DLD1 (cell line): ENCODE results near the gene ACCSL.

Experiments used
- in situ Hi-C: cut with HindIII; loops from 2 replicates; pipeline ENCODE4 v1.10.0; 2017; ENCODE audit warnings: low sequenced_read_pairs

The ACCSL gene

GRCh38 chr11:44017443-44018126 is 30.2 kb upstream of the ACCSL start:
- in situ Hi-C loops, result no loop called here

- in situ Hi-C loops, result no loop called here
Measured at GRCh38 chr11:44018127-44018521, 29.7 kb upstream of the ACCSL start.

- in situ Hi-C loops, result no loop called here
Measured at GRCh38 chr11:44018829-44019228, 29.0 kb upstream of the ACCSL start.

GRCh38 chr11:44024977-44025376 is 22.8 kb upstream of the ACCSL start:
- in situ Hi-C loops, result no loop called here

GRCh38 chr11:44025727-44026126 is 22.1 kb upstream of the ACCSL start:
- in situ Hi-C loops, result no loop called here

GRCh38 chr11:44028401-44028800 is 19.4 kb upstream of the ACCSL start:
- in situ Hi-C loops, result no loop called here

- in situ Hi-C loops, result no loop called here
Measured at GRCh38 chr11:44028816-44029506, 18.8 kb upstream of the ACCSL start.

- in situ Hi-C loops, result no loop called here
Measured at GRCh38 chr11:44029507-44029845, 18.3 kb upstream of the ACCSL start.

GRCh38 chr11:44029977-44030911 is 17.5 kb upstream of the ACCSL start:
- in situ Hi-C loops, result no loop called here

GRCh38 chr11:44030996-44031395 is 16.8 kb upstream of the ACCSL start:
- in situ Hi-C loops, result no loop called here

GRCh38 chr11:44031549-44031948 is 16.2 kb upstream of the ACCSL start:
- in situ Hi-C loops, result no loop called here

- in situ Hi-C loops, result no loop called here
Measured at GRCh38 chr11:44032299-44033085, 15.3 kb upstream of the ACCSL start.

GRCh38 chr11:44033411-44033850 is 14.3 kb upstream of the ACCSL start:
- in situ Hi-C loops, result no loop called here

GRCh38 chr11:44033856-44034255 is 13.9 kb upstream of the ACCSL start:
- in situ Hi-C loops, result no loop called here

- in situ Hi-C loops, result no loop called here
Measured at GRCh38 chr11:44034639-44035038, 13.1 kb upstream of the ACCSL start.

- in situ Hi-C loops, result no loop called here
Measured at GRCh38 chr11:44036811-44037657, 10.7 kb upstream of the ACCSL start.

- in situ Hi-C loops, result no loop called here
Measured at GRCh38 chr11:44037658-44037998, 10.2 kb upstream of the ACCSL start.

- in situ Hi-C loops, result no loop called here
Measured at GRCh38 chr11:44043157-44043556, 4.6 kb upstream of the ACCSL start.

GRCh38 chr11:44046182-44046581 is 1.6 kb upstream of the ACCSL start:
- in situ Hi-C loops, result no loop called here

- in situ Hi-C loops, result no loop called here
Measured at GRCh38 chr11:44047298-44047697, 483 bp upstream of the ACCSL start.
